WTC11 (cell line): Measurements from ENCODE around the gene TNPO3. TPM values are rescaled to one million over a fixed set of nuclear protein-coding genes. Genes with fewer than 3 reads are reported as not detected.

ENCODE experiments used
- ATAC-seq: fragments of 200-7000 bp; cut with Tn5 transposase; 2 replicates; pipeline ENCODE4 v1.10.0; 2021; ENCODE audit warnings: mild to moderate bottlenecking, moderate library complexity
- CTCF ChIA-PET: fragments of 300-600 bp; sonication (Branson Sonifier 250); formaldehyde crosslinking; loops from one replicate; lab custom pipeline; 2021; ENCODE audit warnings: antibody characterized with exemption; lab: Charles Lee
- POLR2A ChIA-PET: fragments of 350-600 bp; sonication (Branson Sonifier 250); formaldehyde crosslinking; loops from one replicate; lab custom pipeline; 2021; ENCODE audit warnings: antibody characterized with exemption; lab: Charles Lee
- DNase-seq: peaks from one replicate; pipeline ENCODE4 v3.0.0; 2021; ENCODE audit warnings: low spot score
- H3K27ac Mint-ChIP-seq: 2 replicates; pipeline ENCODE4 v1.8.0; 2021; ENCODE audit warnings: mixed read lengths
- H3K27me3 Mint-ChIP-seq: 2 replicates; pipeline ENCODE4 v1.8.0; 2021; ENCODE audit warnings: low read depth, mild to moderate bottlenecking, moderate library complexity, mixed read lengths
- H3K36me3 Mint-ChIP-seq: 2 replicates; pipeline ENCODE4 v1.8.0; 2021; ENCODE audit warnings: mixed read lengths
- H3K4me1 Mint-ChIP-seq: 2 replicates; pipeline ENCODE4 v1.8.0; 2022; ENCODE audit warnings: mixed read lengths
- H3K4me3 Mint-ChIP-seq: 2 replicates; pipeline ENCODE4 v1.8.0; 2021; ENCODE audit warnings: mild to moderate bottlenecking, moderate library complexity, mixed read lengths
- H3K9me3 Mint-ChIP-seq: 2 replicates; pipeline ENCODE4 v1.8.0; 2021; ENCODE audit warnings: mixed read lengths
- CREM ChIP-seq: sonication (generic); formaldehyde crosslinking; IDR thresholded peaks from 2 replicates; pipeline ENCODE4 v1.8.1; 2022; ENCODE audit warnings: mild to moderate bottlenecking, missing genetic modification reagents, moderate library complexity
- CTCF ChIP-seq: fragments of 200-600 bp; IDR thresholded peaks from 2 replicates; pipeline ENCODE4 v1.8.0; 2022; ENCODE audit warnings: antibody characterized with exemption
- E2F4 ChIP-seq: sonication (generic); formaldehyde crosslinking; IDR thresholded peaks from 2 replicates; pipeline ENCODE4 v1.8.1; 2022; ENCODE audit warnings: low read depth, mild to moderate bottlenecking, moderate library complexity, missing genetic modification reagents, borderline replicate concordance
- E2F5 ChIP-seq: sonication (generic); formaldehyde crosslinking; IDR thresholded peaks from 2 replicates; pipeline ENCODE4 v1.8.1; 2022; ENCODE audit warnings: mild to moderate bottlenecking, moderate library complexity, missing genetic modification reagents
- ELF4 ChIP-seq: sonication (generic); formaldehyde crosslinking; IDR thresholded peaks from 2 replicates; pipeline ENCODE4 v1.8.1; 2022; ENCODE audit warnings: low read depth, mild to moderate bottlenecking, moderate library complexity, missing genetic modification reagents
- ESRRA ChIP-seq: sonication (generic); formaldehyde crosslinking; IDR thresholded peaks from 2 replicates; pipeline ENCODE4 v1.8.1; 2022; ENCODE audit warnings: mild to moderate bottlenecking, missing genetic modification reagents, borderline replicate concordance
- FOXP1 ChIP-seq: sonication (generic); formaldehyde crosslinking; IDR thresholded peaks from 2 replicates; pipeline ENCODE4 v1.8.0; 2022; ENCODE audit warnings: missing genetic modification reagents, mild to moderate bottlenecking, moderate library complexity, borderline replicate concordance
- MYBL2 ChIP-seq: sonication (generic); formaldehyde crosslinking; IDR thresholded peaks from 2 replicates; pipeline ENCODE4 v1.8.1; 2023; ENCODE audit warnings: mild to moderate bottlenecking, moderate library complexity, missing genetic modification reagents
- NFATC4 ChIP-seq: fragments of 250-450 bp; sonication (Bioruptor Pico); IDR thresholded peaks from 2 replicates; pipeline ENCODE4 v1.9.0; 2021; ENCODE audit warnings: mild to moderate bottlenecking
- NFE2L1 ChIP-seq: sonication (generic); formaldehyde crosslinking; IDR thresholded peaks from 2 replicates; pipeline ENCODE4 v1.8.1; 2023; ENCODE audit warnings: missing genetic modification reagents
- NFYB ChIP-seq: sonication (generic); formaldehyde crosslinking; conservative IDR thresholded peaks from 2 replicates; pipeline ENCODE4 v1.8.0; 2022; ENCODE audit warnings: low read depth, missing genetic modification reagents
- NR1H2 ChIP-seq: sonication (generic); formaldehyde crosslinking; IDR thresholded peaks from 2 replicates; pipeline ENCODE4 v1.9.0; 2021; ENCODE audit warnings: mild to moderate bottlenecking, moderate library complexity, missing genetic modification reagents
- OVOL2 ChIP-seq: fragments of 250-450 bp; sonication (Bioruptor Pico); IDR thresholded peaks from 2 replicates; pipeline ENCODE4 v1.9.0; 2021; ENCODE audit warnings: mild to moderate bottlenecking, borderline replicate concordance
- PRRX2 ChIP-seq: fragments of 250-450 bp; sonication (Bioruptor Pico); IDR thresholded peaks from 2 replicates; pipeline ENCODE4 v1.8.0; 2021; ENCODE audit warnings: mild to moderate bottlenecking
- SP1 ChIP-seq: sonication (generic); formaldehyde crosslinking; conservative IDR thresholded peaks from 2 replicates; pipeline ENCODE4 v1.8.1; 2022; ENCODE audit warnings: missing genetic modification reagents
- TEAD4 ChIP-seq: sonication (generic); formaldehyde crosslinking; IDR thresholded peaks from 2 replicates; pipeline ENCODE4 v1.8.0; 2022; ENCODE audit warnings: mild to moderate bottlenecking, missing genetic modification reagents
- ZBTB21 ChIP-seq: sonication (generic); formaldehyde crosslinking; IDR thresholded peaks from 2 replicates; pipeline ENCODE4 v1.8.1; 2023; ENCODE audit warnings: mild to moderate bottlenecking, missing genetic modification reagents, borderline replicate concordance
- ZNF317 ChIP-seq: sonication (generic); formaldehyde crosslinking; IDR thresholded peaks from 2 replicates; pipeline ENCODE4 v1.8.1; 2023; ENCODE audit warnings: low read depth, mild to moderate bottlenecking, moderate library complexity, missing genetic modification reagents, borderline replicate concordance
- ZNF396 ChIP-seq: fragments of 250-450 bp; sonication (Bioruptor Pico); IDR thresholded peaks from 2 replicates; pipeline ENCODE4 v1.8.0; 2021; ENCODE audit warnings: mild to moderate bottlenecking, moderate library complexity, borderline replicate concordance
- ZNF671 ChIP-seq: fragments of 250-450 bp; sonication (Bioruptor Pico); IDR thresholded peaks from 2 replicates; pipeline ENCODE4 v1.8.0; 2021; ENCODE audit warnings: mild to moderate bottlenecking
- total RNA-seq: library from RNA; stranded (reverse); gene quantifications from 3 replicates; pipeline ENCODE4 v1.2.3, GENCODE V29; 2021
- TF ChIP-seq, protein P1 (sequence below): fragments of 250-450 bp; sonication (Bioruptor Pico); IDR thresholded peaks from 2 replicates; pipeline ENCODE4 v1.9.0; 2021; ENCODE audit warnings: moderate library complexity, mild to moderate bottlenecking, inconsistent platforms, borderline replicate concordance
- TF ChIP-seq, protein P2 (sequence below): fragments of 250-450 bp; sonication (Bioruptor Pico); IDR thresholded peaks from 2 replicates; pipeline ENCODE4 v1.9.0; 2021; ENCODE audit warnings: mild to moderate bottlenecking
- TF ChIP-seq, protein P3 (sequence below): sonication (generic); formaldehyde crosslinking; IDR thresholded peaks from 2 replicates; pipeline ENCODE4 v1.8.1; 2023; ENCODE audit warnings: mild to moderate bottlenecking, missing genetic modification reagents, moderate library complexity

Gene TNPO3
- total RNA-seq, 1 experiment from 2014 or later, result 91.7 TPM

DNA sequence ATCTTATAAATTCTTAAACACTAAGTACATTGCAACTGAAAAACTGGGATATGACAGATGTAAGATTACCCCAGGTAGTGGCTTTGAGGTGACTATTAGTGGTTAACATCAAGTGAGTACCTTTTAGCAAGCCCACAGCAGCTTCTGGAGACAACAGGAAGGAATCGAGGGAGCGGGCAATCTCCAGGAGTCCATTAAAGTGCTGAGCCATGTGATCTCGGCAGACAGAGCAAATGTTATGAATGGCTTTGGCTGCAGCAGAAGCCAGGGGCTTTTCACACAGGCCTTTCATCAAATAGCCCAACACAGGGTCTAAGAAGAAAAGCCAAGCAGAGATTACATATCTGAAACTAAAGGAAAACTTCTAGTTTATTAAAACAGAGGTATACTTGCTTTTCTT, 68.3 kb downstream of the TNPO3 start (continued):
- TF ChIP-seq TEAD4 (no peak), E2F4 (no peak), ZNF317 (CRISPR knock-in tag) (no peak)
- TF ChIP-seq, all 79 proteins: peak for 0

DNA sequence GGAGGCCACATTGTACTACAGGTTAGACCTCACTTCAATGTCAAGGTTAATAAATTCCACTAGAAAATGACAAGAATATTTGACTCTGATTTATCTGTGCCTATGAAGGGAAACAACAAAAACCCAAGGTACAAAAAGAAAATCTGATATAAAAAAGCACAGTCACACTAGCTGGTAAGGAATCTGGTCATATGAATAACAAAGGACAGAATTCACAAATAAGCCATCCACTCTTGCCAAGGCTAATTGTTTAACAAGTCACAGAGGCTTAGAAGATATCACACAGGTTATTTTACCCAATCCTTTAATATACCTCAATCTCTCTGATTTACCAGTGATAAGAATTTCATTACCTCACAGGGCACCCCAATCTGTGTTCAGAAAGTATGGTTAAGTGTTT, 69.3 kb downstream of the TNPO3 start:
- Mint-ChIP-seq H3K9me3 (no peaks in the 10 kb centered on the region), H3K27me3 (no peaks in the 10 kb centered on the region), H3K4me3 (no peak overlapping the region), H3K36me3 (peaks cover 77% of the 10 kb centered on the region), H3K27ac (peak overlapping the region; percentile 68; the same call in 1 of the 2 replicates), H3K4me1 (peaks cover 16% of the 10 kb centered on the region)
- DNase-seq (no peak), ATAC-seq (no peak)
- ChIA-PET CTCF (interaction anchor here (1.0 to 2.8 kb wide), 2 partner anchors 106 to 178 kb away, joined by 3 to 11 read pairs; no protein-coding TSS in a partner anchor), POLR2A (no interaction called here)
- TF ChIP-seq ZBTB21 (CRISPR knock-in tag) (no peak), NR1H2 (CRISPR knock-in tag) (no peak), ELF4 (CRISPR knock-in tag) (no peak)
- TF ChIP-seq, protein P1, sequence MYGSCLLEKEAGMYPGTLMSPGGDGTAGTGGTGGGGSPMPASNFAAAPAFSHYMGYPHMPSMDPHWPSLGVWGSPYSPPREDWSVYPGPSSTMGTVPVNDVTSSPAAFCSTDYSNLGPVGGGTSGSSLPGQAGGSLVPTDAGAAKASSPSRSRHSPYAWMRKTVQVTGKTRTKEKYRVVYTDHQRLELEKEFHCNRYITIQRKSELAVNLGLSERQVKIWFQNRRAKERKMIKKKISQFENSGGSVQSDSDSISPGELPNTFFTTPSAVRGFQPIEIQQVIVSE (CRISPR knock-in tag), result no peak

GRCh38 chr7:128982105-128982504, 72.8 kb downstream of the TNPO3 start:
- DNase-seq (no peak), ATAC-seq (no peak)
- Mint-ChIP-seq H3K27me3 (no peaks in the 10 kb centered on the region), H3K36me3 (peaks cover 79% of the 10 kb centered on the region), H3K9me3 (no peaks in the 10 kb centered on the region), H3K27ac (no peak overlapping the region), H3K4me1 (peaks cover 16% of the 10 kb centered on the region), H3K4me3 (no peak overlapping the region)
- CTCF ChIA-PET, result no interaction called here
- TF ChIP-seq, protein P2, sequence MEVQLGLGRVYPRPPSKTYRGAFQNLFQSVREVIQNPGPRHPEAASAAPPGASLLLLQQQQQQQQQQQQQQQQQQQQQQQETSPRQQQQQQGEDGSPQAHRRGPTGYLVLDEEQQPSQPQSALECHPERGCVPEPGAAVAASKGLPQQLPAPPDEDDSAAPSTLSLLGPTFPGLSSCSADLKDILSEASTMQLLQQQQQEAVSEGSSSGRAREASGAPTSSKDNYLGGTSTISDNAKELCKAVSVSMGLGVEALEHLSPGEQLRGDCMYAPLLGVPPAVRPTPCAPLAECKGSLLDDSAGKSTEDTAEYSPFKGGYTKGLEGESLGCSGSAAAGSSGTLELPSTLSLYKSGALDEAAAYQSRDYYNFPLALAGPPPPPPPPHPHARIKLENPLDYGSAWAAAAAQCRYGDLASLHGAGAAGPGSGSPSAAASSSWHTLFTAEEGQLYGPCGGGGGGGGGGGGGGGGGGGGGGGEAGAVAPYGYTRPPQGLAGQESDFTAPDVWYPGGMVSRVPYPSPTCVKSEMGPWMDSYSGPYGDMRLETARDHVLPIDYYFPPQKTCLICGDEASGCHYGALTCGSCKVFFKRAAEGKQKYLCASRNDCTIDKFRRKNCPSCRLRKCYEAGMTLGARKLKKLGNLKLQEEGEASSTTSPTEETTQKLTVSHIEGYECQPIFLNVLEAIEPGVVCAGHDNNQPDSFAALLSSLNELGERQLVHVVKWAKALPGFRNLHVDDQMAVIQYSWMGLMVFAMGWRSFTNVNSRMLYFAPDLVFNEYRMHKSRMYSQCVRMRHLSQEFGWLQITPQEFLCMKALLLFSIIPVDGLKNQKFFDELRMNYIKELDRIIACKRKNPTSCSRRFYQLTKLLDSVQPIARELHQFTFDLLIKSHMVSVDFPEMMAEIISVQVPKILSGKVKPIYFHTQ (CRISPR knock-in tag), result no peak
- TF ChIP-seq ESRRA (CRISPR knock-in tag) (no peak), MYBL2 (CRISPR knock-in tag) (no peak), FOXP1 (CRISPR knock-in tag) (no peak), ZNF396 (CRISPR knock-in tag) (no peak), PRRX2 (CRISPR knock-in tag) (no peak), ELF4 (CRISPR knock-in tag) (no peak), ZNF671 (CRISPR knock-in tag) (no peak), NFYB (CRISPR knock-in tag) (no peak), NFATC4 (CRISPR knock-in tag) (no peak), CTCF (no peak), E2F4 (no peak), CREM (CRISPR knock-in tag) (no peak), E2F5 (CRISPR knock-in tag) (no peak), NFE2L1 (CRISPR knock-in tag) (no peak), OVOL2 (CRISPR knock-in tag) (no peak), SP1 (no peak)
- TF ChIP-seq, protein P1 (CRISPR knock-in tag), result no peak
- TF ChIP-seq, protein P3, sequence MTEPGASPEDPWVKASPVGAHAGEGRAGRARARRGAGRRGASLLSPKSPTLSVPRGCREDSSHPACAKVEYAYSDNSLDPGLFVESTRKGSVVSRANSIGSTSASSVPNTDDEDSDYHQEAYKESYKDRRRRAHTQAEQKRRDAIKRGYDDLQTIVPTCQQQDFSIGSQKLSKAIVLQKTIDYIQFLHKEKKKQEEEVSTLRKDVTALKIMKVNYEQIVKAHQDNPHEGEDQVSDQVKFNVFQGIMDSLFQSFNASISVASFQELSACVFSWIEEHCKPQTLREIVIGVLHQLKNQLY (CRISPR knock-in tag), result no peak
- POLR2A ChIA-PET, result interaction anchor here (0.6 kb wide), 1 partner anchor 28 kb away, joined by 3 read pairs; no protein-coding TSS in a partner anchor
